ENCODE data around the gene MAK. TPM values are rescaled to one million over a fixed set of nuclear protein-coding genes. Genes with fewer than 3 reads are reported as not detected.

Gene MAK
- total RNA-seq, 1 experiment from 2014 or later: 0.20 TPM

- Histone ChIP-seq H3K9ac (ENCODE audit: extremely low read depth, insufficient read length, low read length) (no peak overlapping the region), H3K23me2 (ENCODE audit: insufficient read length, low read depth, low read length, poor library complexity, severe bottlenecking) (peaks cover 11% of the 10 kb centered on the region), H2BK5ac (ENCODE audit: insufficient read length, low read length) (no peak overlapping the region), H4K5ac (ENCODE audit: insufficient read length, low read depth, low read length) (no peak overlapping the region), H3K79me1 (ENCODE audit: insufficient read depth, low read depth, low read length, poor library complexity, severe bottlenecking) (no peaks in the 10 kb centered on the region), H3K4me1 (ENCODE audit: insufficient read depth, low read length) (no peaks in the 10 kb centered on the region), H3K23ac (ENCODE audit: insufficient read length, low read depth, low read length) (no peak overlapping the region), H3K56ac (ENCODE audit: insufficient read length, low read depth, low read length) (no peak overlapping the region), H3K14ac (ENCODE audit: insufficient read depth, low read length) (no peak overlapping the region), H2BK20ac (ENCODE audit: low read depth, low read length, poor library complexity, severe bottlenecking) (no peak overlapping the region), H2BK12ac (ENCODE audit: insufficient read length, low read depth, low read length) (no peak overlapping the region), H3K27ac (ENCODE audit: insufficient read length, low read depth, low read length) (no peak overlapping the region), H4K8ac (replicated peaks; ENCODE audit: insufficient read length, low read depth, low read length) (no peak overlapping the region), H4K20me1 (ENCODE audit: control insufficient read depth, insufficient read depth, insufficient read length) (no peaks in the 10 kb centered on the region), H3K79me2 (ENCODE audit: insufficient read depth, low read length) (no peaks in the 10 kb centered on the region), H3T11ph (ENCODE audit: low read length) (no peak overlapping the region), H3K18ac (ENCODE audit: insufficient read length, low read depth, low read length) (no peak overlapping the region), H2AK5ac (ENCODE audit: insufficient read length, low read length) (no peak overlapping the region), H3K4me2 (ENCODE audit: insufficient read depth, insufficient read length, low read length) (no peak overlapping the region), H2AFZ (ENCODE audit: low read length) (no peak overlapping the region), H3K27me3 (ENCODE audit: insufficient read depth, low read length) (peaks cover 13% of the 10 kb centered on the region; the same call in 1 of the 2 replicates), H3K9me3 (ENCODE audit: control insufficient read depth, low read depth, low read length) (no peaks in the 10 kb centered on the region), H4K91ac (ENCODE audit: insufficient read length, low read depth, low read length) (no peak overlapping the region), H2BK120ac (ENCODE audit: low read depth, low read length, poor library complexity, severe bottlenecking) (no peak overlapping the region), H3K4ac (ENCODE audit: low read depth, low read length) (no peak overlapping the region), H2BK15ac (ENCODE audit: low read depth, low read length) (no peak overlapping the region)
- no peak for TF ChIP-seq CTCF (conservative IDR thresholded peaks at IDR 0.05)
- Mint-ChIP-seq H3K4me3 (no peak overlapping the region), H3K4me1 (peaks cover 7 to 19% of the 10 kb centered on the region in 2 experiments), H3K27ac (no peak overlapping the region), H3K9me3 (no peaks in the 10 kb centered on the region), H3K36me3 (ENCODE audit: insufficient read depth in 1 of 3, low read depth in 3 of 3) (no peaks in the 10 kb centered on the region), H3K27me3 (ENCODE audit: low read depth) (peaks cover 77% of the 10 kb centered on the region)
- no CpG with 5 or more reads among the region's 2 CpGs for WGBS (ENCODE audit: extremely low coverage, insufficient read length, low lambda C conversion rate)
- DNase-seq: no peak
Observed at GRCh38 chr6:10880366-10880765, 42.0 kb upstream of the MAK start.
